HEK293 (cell line): ENCODE measurements around the gene EVI5.

Source experiments
- CTCF ChIP-seq: fragments of 450-650 bp; formaldehyde crosslinking; IDR thresholded peaks from 2 replicates; pipeline ENCODE4 v1.5.1; 2016; ENCODE audit warnings: missing biosample characterization, missing genetic modification characterization
- IKZF3 ChIP-seq: fragments of 450-650 bp; IDR thresholded peaks from 2 replicates; pipeline ENCODE4 v1.5.0; 2018; ENCODE audit warnings: missing biosample characterization, mild to moderate bottlenecking, missing genetic modification characterization, moderate library complexity
- INSM2 ChIP-seq: fragments of 450-650 bp; formaldehyde crosslinking; IDR thresholded peaks from 2 replicates; pipeline ENCODE4 v1.5.1; 2016; ENCODE audit warnings: missing biosample characterization, missing genetic modification characterization
- MYNN ChIP-seq: fragments of 450-650 bp; formaldehyde crosslinking; IDR thresholded peaks from 2 replicates; pipeline ENCODE4 v1.5.1; 2016; ENCODE audit warnings: missing biosample characterization, missing genetic modification characterization, borderline replicate concordance
- ZNF146 ChIP-seq: fragments of 450-650 bp; formaldehyde crosslinking; IDR thresholded peaks from 2 replicates; pipeline ENCODE4 v1.5.1; 2016; ENCODE audit warnings: missing biosample characterization, missing genetic modification characterization
- ZNF510 ChIP-seq: fragments of 450-650 bp; formaldehyde crosslinking; IDR thresholded peaks from 2 replicates; pipeline ENCODE4 v1.5.1; 2018; ENCODE audit warnings: mild to moderate bottlenecking, missing genetic modification characterization, missing biosample characterization; ENCODE audit not compliant: insufficient replicate concordance
- ZNF549 ChIP-seq: fragments of 450-650 bp; IDR thresholded peaks from 2 replicates; pipeline ENCODE4 v1.5.1; 2018; ENCODE audit warnings: missing biosample characterization, missing genetic modification characterization, mild to moderate bottlenecking, inconsistent platforms, moderate library complexity
- ZNF610 ChIP-seq: fragments of 450-650 bp; formaldehyde crosslinking; IDR thresholded peaks from 2 replicates; pipeline ENCODE4 v1.5.1; 2016; ENCODE audit warnings: missing biosample characterization, missing genetic modification characterization, borderline replicate concordance
- ZNF785 ChIP-seq: fragments of 450-650 bp; formaldehyde crosslinking; IDR thresholded peaks from 2 replicates; pipeline ENCODE4 v1.5.1; 2016; ENCODE audit warnings: missing biosample characterization, missing genetic modification characterization
- TF ChIP-seq, protein P1 (sequence below): fragments of 450-650 bp; formaldehyde crosslinking; IDR thresholded peaks from 2 replicates; pipeline ENCODE4 v1.5.1; 2017; ENCODE audit warnings: missing biosample characterization, mild to moderate bottlenecking, missing genetic modification characterization, moderate library complexity
- TF ChIP-seq, protein P2 (sequence below): fragments of 450-650 bp; formaldehyde crosslinking; IDR thresholded peaks from 2 replicates; pipeline ENCODE4 v1.5.1; 2016; ENCODE audit warnings: missing biosample characterization, missing genetic modification characterization
- TF ChIP-seq, protein P3 (sequence below): fragments of 450-650 bp; formaldehyde crosslinking; optimal IDR thresholded peaks from 2 replicates; pipeline ENCODE3; 2016; ENCODE audit warnings: missing biosample characterization, mild to moderate bottlenecking, missing genetic modification characterization
- TF ChIP-seq, protein P4 (sequence below): fragments of 450-650 bp; IDR thresholded peaks from 2 replicates; pipeline ENCODE4 v1.5.1; 2018; ENCODE audit warnings: missing biosample characterization, mild to moderate bottlenecking, missing genetic modification characterization

DNA sequence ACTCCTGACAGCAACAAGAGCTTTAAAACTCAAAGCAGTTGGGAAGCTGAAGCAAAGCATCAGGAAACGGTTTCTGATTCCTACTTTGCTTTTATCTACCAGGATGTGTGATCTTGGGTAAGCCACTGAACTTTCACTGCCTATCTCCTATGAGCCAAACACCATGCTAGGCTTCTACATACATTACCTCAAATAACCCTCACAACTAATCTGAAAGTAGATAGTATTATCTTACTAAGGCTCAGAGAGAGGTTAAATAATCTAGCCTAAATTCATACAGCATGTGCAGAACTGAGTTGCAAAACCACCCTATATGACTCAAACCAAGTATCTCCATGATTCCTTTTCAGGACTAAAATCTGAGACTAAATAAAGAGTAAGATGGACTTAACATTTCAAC lies 83.8 kb downstream of the EVI5 start:
- TF ChIP-seq CTCF, result no peak
- no peak for TF ChIP-seq ZNF146
- TF ChIP-seq ZNF510 (tag by site-specific recombination), result no peak
- TF ChIP-seq ZNF549 (tag by site-specific recombination), result no peak
- TF ChIP-seq INSM2, result no peak
- TF ChIP-seq, protein P1, sequence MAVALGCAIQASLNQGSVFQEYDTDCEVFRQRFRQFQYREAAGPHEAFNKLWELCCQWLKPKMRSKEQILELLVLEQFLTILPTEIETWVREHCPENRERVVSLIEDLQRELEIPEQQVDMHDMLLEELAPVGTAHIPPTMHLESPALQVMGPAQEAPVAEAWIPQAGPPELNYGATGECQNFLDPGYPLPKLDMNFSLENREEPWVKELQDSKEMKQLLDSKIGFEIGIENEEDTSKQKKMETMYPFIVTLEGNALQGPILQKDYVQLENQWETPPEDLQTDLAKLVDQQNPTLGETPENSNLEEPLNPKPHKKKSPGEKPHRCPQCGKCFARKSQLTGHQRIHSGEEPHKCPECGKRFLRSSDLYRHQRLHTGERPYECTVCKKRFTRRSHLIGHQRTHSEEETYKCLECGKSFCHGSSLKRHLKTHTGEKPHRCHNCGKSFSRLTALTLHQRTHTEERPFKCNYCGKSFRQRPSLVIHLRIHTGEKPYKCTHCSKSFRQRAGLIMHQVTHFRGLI (tag by site-specific recombination), result no peak
- no peak for TF ChIP-seq IKZF3
- TF ChIP-seq, protein P2, sequence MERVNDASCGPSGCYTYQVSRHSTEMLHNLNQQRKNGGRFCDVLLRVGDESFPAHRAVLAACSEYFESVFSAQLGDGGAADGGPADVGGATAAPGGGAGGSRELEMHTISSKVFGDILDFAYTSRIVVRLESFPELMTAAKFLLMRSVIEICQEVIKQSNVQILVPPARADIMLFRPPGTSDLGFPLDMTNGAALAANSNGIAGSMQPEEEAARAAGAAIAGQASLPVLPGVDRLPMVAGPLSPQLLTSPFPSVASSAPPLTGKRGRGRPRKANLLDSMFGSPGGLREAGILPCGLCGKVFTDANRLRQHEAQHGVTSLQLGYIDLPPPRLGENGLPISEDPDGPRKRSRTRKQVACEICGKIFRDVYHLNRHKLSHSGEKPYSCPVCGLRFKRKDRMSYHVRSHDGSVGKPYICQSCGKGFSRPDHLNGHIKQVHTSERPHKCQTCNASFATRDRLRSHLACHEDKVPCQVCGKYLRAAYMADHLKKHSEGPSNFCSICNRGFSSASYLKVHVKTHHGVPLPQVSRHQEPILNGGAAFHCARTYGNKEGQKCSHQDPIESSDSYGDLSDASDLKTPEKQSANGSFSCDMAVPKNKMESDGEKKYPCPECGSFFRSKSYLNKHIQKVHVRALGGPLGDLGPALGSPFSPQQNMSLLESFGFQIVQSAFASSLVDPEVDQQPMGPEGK (tag by site-specific recombination), result no peak
- TF ChIP-seq, protein P3, sequence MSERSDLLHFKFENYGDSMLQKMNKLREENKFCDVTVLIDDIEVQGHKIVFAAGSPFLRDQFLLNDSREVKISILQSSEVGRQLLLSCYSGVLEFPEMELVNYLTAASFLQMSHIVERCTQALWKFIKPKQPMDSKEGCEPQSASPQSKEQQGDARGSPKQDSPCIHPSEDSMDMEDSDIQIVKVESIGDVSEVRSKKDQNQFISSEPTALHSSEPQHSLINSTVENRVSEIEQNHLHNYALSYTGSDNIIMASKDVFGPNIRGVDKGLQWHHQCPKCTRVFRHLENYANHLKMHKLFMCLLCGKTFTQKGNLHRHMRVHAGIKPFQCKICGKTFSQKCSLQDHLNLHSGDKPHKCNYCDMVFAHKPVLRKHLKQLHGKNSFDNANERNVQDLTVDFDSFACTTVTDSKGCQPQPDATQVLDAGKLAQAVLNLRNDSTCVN, result no peak
- no peak for TF ChIP-seq MYNN (tag by site-specific recombination)
- no peak for TF ChIP-seq ZNF610 (tag by site-specific recombination)
- no peak for TF ChIP-seq ZNF785 (tag by site-specific recombination)
- TF ChIP-seq, protein P4, sequence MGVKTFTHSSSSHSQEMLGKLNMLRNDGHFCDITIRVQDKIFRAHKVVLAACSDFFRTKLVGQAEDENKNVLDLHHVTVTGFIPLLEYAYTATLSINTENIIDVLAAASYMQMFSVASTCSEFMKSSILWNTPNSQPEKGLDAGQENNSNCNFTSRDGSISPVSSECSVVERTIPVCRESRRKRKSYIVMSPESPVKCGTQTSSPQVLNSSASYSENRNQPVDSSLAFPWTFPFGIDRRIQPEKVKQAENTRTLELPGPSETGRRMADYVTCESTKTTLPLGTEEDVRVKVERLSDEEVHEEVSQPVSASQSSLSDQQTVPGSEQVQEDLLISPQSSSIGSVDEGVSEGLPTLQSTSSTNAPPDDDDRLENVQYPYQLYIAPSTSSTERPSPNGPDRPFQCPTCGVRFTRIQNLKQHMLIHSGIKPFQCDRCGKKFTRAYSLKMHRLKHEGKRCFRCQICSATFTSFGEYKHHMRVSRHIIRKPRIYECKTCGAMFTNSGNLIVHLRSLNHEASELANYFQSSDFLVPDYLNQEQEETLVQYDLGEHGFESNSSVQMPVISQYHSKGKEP, result no peak
